MV-4-11 (cell line): ENCODE measurements around the gene SH3PXD2B.
"Not testable (repeated sequence)": the region's sequence is repeated elsewhere in the genome, so short reads cannot be mapped to it uniquely, and the experiment has no call there.

Experiments
- DNase-seq: peaks from one replicate; lab custom pipeline; 2025; lab: John Stamatoyannopoulos, UW

SH3PXD2B gene

GRCh38 chr5:172294831-172295230, 159.5 kb downstream of the SH3PXD2B start:
- no peak for DNase-seq

GRCh38 chr5:172293745-172294342, 160.5 kb downstream of the SH3PXD2B start:
- no peak for DNase-seq

GRCh38 chr5:172293054-172293744, 161.1 kb downstream of the SH3PXD2B start:
- peak; percentile 73 for DNase-seq

- DNase-seq = not testable (repeated sequence)
These were observed 162.5 kb downstream of the SH3PXD2B start for GRCh38 chr5:172291837-172292236.

GRCh38 chr5:172288465-172288864, 165.9 kb downstream of the SH3PXD2B start:
- no peak for DNase-seq

- not testable (repeated sequence) for DNase-seq
These were observed 167.2 kb downstream of the SH3PXD2B start for GRCh38 chr5:172287140-172287539.

GRCh38 chr5:172285226-172286143, 168.8 kb downstream of the SH3PXD2B start:
- DNase-seq = no peak

- DNase-seq = no peak
These were observed 169.7 kb downstream of the SH3PXD2B start for GRCh38 chr5:172284611-172284980.

GRCh38 chr5:172283862-172284610, 170.3 kb downstream of the SH3PXD2B start:
- DNase-seq = peak; percentile 30

GRCh38 chr5:172283020-172283861, 171.1 kb downstream of the SH3PXD2B start, which contains the start of gene UBTD2:
UBTD2 (minus strand) TSS chr5:172283764; CDS start chr5:172283665, 99 bp downstream.
- peak; percentile 24 for DNase-seq

GRCh38 chr5:172282272-172283019, 171.9 kb downstream of the SH3PXD2B start:
- no peak for DNase-seq

GRCh38 chr5:172281346-172281745, 173.0 kb downstream of the SH3PXD2B start:
- no peak for DNase-seq

- DNase-seq = no peak
These were observed 173.4 kb downstream of the SH3PXD2B start for GRCh38 chr5:172280929-172281328.

- DNase-seq = no peak
These were observed 174.0 kb downstream of the SH3PXD2B start for GRCh38 chr5:172280317-172280716.

- no peak for DNase-seq
These were observed 176.0 kb downstream of the SH3PXD2B start for GRCh38 chr5:172278356-172278755.

- DNase-seq = no peak
These were observed 178.1 kb downstream of the SH3PXD2B start for GRCh38 chr5:172276214-172276613.
